BE2C (cell line): Measurements from ENCODE around the gene TGIF1.

Source experiments
- DNase-seq: peaks from one replicate; pipeline ENCODE4 v3.0.0-alpha.2; 2020
- H3K27me3 ChIP-seq: fragments of 250-450 bp; sonication (Bioruptor Pico); 2 replicates; pipeline ENCODE4 v1.5.1; 2020; ENCODE audit warnings: mild to moderate bottlenecking
- H3K36me3 ChIP-seq: fragments of 250-450 bp; sonication (Bioruptor Pico); 2 replicates; pipeline ENCODE4 v1.5.1; 2020; ENCODE audit warnings: mild to moderate bottlenecking
- H3K4me1 ChIP-seq: fragments of 250-450 bp; sonication (Bioruptor Pico); 2 replicates; pipeline ENCODE4 v1.5.1; 2020
- H3K4me3 ChIP-seq: 2 replicates; pipeline ENCODE4 v1.5.1; 2011; ENCODE audit warnings: low read depth, low read length
- H3K9me3 ChIP-seq: fragments of 250-450 bp; sonication (Bioruptor Pico); 2 replicates; pipeline ENCODE4 v1.5.1; 2020
- CTCF ChIP-seq: IDR thresholded peaks from 2 replicates; pipeline ENCODE4 v1.5.1; 2012; ENCODE audit warnings: mild to moderate bottlenecking, low read depth, low read length

TGIF1 gene

GRCh38 chr18:3455907-3456685, 6.1 kb downstream of the TGIF1 start:
- TF ChIP-seq CTCF, result no peak
- no peak for DNase-seq
- Histone ChIP-seq H3K9me3 (no peaks in the 10 kb centered on the region), H3K4me1 (no peaks in the 10 kb centered on the region), H3K27me3 (peaks cover 4% of the 10 kb centered on the region; the same call in 1 of the 2 replicates), H3K36me3 (no peaks in the 10 kb centered on the region), H3K4me3 (no peak overlapping the region)

DNA sequence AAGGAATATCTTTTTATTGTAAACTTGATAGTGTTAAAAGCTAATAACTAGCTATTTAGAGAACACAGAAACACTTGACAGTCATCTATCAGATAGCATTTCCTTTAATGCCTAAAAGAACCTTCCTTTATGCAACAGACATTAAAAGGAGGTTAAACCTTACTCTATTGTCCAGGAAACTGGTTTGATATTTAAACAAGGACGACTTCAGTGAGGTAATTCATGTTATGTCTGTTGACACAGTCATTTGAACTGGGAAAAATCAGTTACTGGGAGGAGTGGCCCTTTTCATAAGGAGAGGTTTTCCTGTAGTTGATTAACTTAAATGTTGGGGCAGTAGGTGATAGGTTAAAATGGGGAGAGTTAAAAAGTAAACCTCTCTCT, 6.7 kb downstream of the TGIF1 start:
- no peaks in the 10 kb centered on the region for H3K36me3 ChIP-seq

DNA sequence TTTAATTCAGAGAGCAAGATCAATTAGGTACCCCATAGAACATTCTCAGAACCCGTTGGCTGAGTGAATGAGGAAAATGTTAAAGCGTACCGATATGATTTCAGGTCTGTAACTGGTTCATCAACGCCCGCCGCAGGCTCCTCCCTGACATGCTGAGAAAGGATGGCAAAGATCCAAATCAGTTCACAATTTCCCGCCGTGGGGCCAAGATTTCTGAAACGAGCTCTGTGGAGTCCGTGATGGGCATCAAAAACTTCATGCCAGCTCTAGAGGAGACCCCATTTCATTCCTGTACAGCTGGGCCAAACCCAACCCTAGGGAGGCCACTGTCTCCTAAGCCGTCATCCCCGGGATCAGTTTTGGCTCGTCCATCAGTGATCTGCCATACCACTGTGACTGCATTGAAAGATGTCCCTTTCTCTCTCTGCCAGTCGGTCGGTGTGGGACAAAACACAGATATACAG, 7.3 kb downstream of the TGIF1 start:
- TF ChIP-seq CTCF, result no peak
- Histone ChIP-seq H3K4me1 (no peaks in the 10 kb centered on the region), H3K9me3 (no peaks in the 10 kb centered on the region), H3K4me3 (no peak overlapping the region), H3K27me3 (no peaks in the 10 kb centered on the region), H3K36me3 (no peaks in the 10 kb centered on the region)
- DNase-seq, result no peak

More for the DNA sequence above, 6.7 kb downstream of the TGIF1 start:
- Histone ChIP-seq H3K4me1 (no peaks in the 10 kb centered on the region), H3K9me3 (no peaks in the 10 kb centered on the region), H3K27me3 (peaks cover under 1% of the 10 kb centered on the region; the same call in 1 of the 2 replicates), H3K4me3 (no peak overlapping the region)
- no peak for TF ChIP-seq CTCF
- DNase-seq, result no peak

- DNase-seq, result no peak
- Histone ChIP-seq H3K4me1 (no peaks in the 10 kb centered on the region), H3K4me3 (no peak overlapping the region)
These were observed 8.4 kb downstream of the TGIF1 start for GRCh38 chr18:3458378-3458777.

GRCh38 chr18:3458952-3459853, 9.2 kb downstream of the TGIF1 start:
- H3K4me3 ChIP-seq, result no peak overlapping the region
- no peak for DNase-seq
- H3K4me1 ChIP-seq, result no peaks in the 10 kb centered on the region
- H3K36me3 ChIP-seq, result no peaks in the 10 kb centered on the region
- no peaks in the 10 kb centered on the region for H3K9me3 ChIP-seq
- TF ChIP-seq CTCF, result no peak
- H3K27me3 ChIP-seq, result no peaks in the 10 kb centered on the region

More at GRCh38 chr18:3458378-3458777, 8.4 kb downstream of the TGIF1 start:
- TF ChIP-seq CTCF, result no peak
- Histone ChIP-seq H3K27me3 (no peaks in the 10 kb centered on the region), H3K36me3 (no peaks in the 10 kb centered on the region), H3K9me3 (no peaks in the 10 kb centered on the region)
